ENCODE measurements around the gene SSX4. TPM values are rescaled to one million over a fixed set of nuclear protein-coding genes. Genes with fewer than 3 reads are reported as not detected.
"Not testable (repeated sequence)": the region's sequence is repeated elsewhere in the genome, so short reads cannot be mapped to it uniquely, and the experiment has no call there.

SSX4 gene
- total RNA-seq, 1 experiment from 2014 or later, result not detected

DNA sequence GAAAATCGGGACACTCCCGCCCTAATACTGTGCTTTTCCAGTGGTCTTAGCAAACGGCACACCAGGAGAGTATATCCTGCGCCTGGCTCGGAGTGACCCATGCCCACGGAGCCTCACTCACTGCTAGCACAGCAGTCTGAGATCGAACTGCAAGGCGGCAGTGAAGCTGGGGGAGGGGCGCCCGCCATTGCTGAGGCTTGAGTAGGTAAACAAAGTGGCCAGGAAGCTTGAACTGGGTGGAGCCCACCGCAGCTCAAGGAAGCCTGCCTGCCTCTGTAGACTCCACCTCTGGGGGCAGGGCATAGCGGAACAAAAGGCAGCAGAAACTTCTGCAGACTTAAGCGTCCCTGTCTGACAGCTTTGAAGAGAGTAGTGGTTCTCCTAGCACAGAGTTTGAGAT, 50.4 kb downstream of the SSX4 start:
- H3K9me2 ChIP-seq (ENCODE audit: insufficient read depth); BruUV-seq (replicated peaks); H4K20me1 ChIP-seq (ENCODE audit: insufficient read depth); H3K27me3 ChIP-seq (ENCODE audit: insufficient read depth, low read depth); H3K9me3 ChIP-seq (ENCODE audit: insufficient read depth, low read depth); POLR2A ChIA-PET (ENCODE audit: unreplicated experiment); H3K4me1 ChIP-seq (replicated peaks; ENCODE audit: insufficient read depth); H3K36me3 ChIP-seq (ENCODE audit: low read depth); H3K27ac ChIP-seq; H3F3A ChIP-seq (ENCODE audit: insufficient read depth, low read depth); CTCF ChIA-PET; intact Hi-C loops (cut with micrococcal nuclease; ENCODE audit: unreplicated experiment); H3K79me2 ChIP-seq (ENCODE audit: low read depth): not testable (repeated sequence)
- Histone ChIP-seq H2AFZ (peak overlapping the region; percentile 55; the same call in 1 of the 2 replicates), H3K4me3 (peak overlapping the region; percentile 42; the same call in 1 of the 2 replicates), H3K4me2 (peak overlapping the region; percentile 71)
- DNase-seq, result peak in 1 of 2 experiments; percentile 19

Other genes starting within 250 kb of the SSX4 start
- not detected in 2 replicates for gene SSX5, start 186.7 kb upstream of the SSX4 start, total RNA-seq (2021)
- gene SSX1, start 128.1 kb upstream of the SSX4 start, total RNA-seq (2021), result not detected in 2 replicates
- not detected in 2 replicates for gene SSX3, start 26.8 kb upstream of the SSX4 start, total RNA-seq (2021)
- not detected in 2 replicates for gene SSX4B, start 28.4 kb downstream of the SSX4 start, total RNA-seq (2021)
- 0.46 and 1.5 TPM in 2 replicates for gene SLC38A5, start 86.7 kb downstream of the SSX4 start, total RNA-seq (2021)
- 35.7 and 44.0 TPM in 2 replicates for gene FTSJ1, start 92.7 kb downstream of the SSX4 start, total RNA-seq (2021)
- 11.9 and 14.1 TPM in 2 replicates for gene PORCN, start 125.5 kb downstream of the SSX4 start, total RNA-seq (2021)
- gene EBP, start 138.3 kb downstream of the SSX4 start, total RNA-seq (2021), result 88.1 and 113 TPM in 2 replicates
- gene TBC1D25, start 156.2 kb downstream of the SSX4 start, total RNA-seq (2021), result 7.4 and 9.0 TPM in 2 replicates
- gene RBM3, start 190.9 kb downstream of the SSX4 start, total RNA-seq (2021), result 120 and 134 TPM in 2 replicates
- 28.6 and 43.9 TPM in 2 replicates for gene WDR13, start 214.0 kb downstream of the SSX4 start, total RNA-seq (2021)

Data from PC-9 (cell line).